ENCODE data around the gene PPP1R15B. TPM values are rescaled to one million over a fixed set of nuclear protein-coding genes. Genes with fewer than 3 reads are reported as not detected.
A peak's percentile ranks its signal among the peaks of the same experiment; 100 is the strongest.

Gene PPP1R15B
- total RNA-seq, result 100 to 1,000 TPM; 171 to 179 TPM
- polyA plus RNA-seq (2013, experiment 1 of 2), result 39.2 TPM
- polyA plus RNA-seq (2013, experiment 2 of 2), result 101 TPM
- total RNA-seq, result 168 to 1,496 (median 278) reads per million in 172 experiments

GRCh38 chr1:204411451-204412204 lies at the start of gene PPP1R15B:
PPP1R15B (minus strand) TSS chr1:204411817; CDS start chr1:204411411, 406 bp downstream.
- H3K4me1 Mint-ChIP-seq (ENCODE audit: low read depth), result peaks cover 25% of the 10 kb centered on the region
- TF ChIP-seq CTCF (IDR thresholded peaks at IDR 0.05), result no peak
- H3K36me3 Mint-ChIP-seq (ENCODE audit: low read depth), result peaks cover 56% of the 10 kb centered on the region
- Histone ChIP-seq H3K4me3 (ENCODE audit: low read length) (peak within 1 kb of the TSS; percentile 98), H3K9me3 (ENCODE audit: control insufficient read depth in 1 of 2, insufficient read depth in 1 of 2, low read length in 2 of 2) (no peaks in the 10 kb centered on the region), H3K27me3 (ENCODE audit: control insufficient read depth in 1 of 2, insufficient read depth in 2 of 2, low read length in 2 of 2) (no peaks in the 10 kb centered on the region), H3K36me3 (ENCODE audit: insufficient read depth, low read length) (peaks cover 15% of the 10 kb centered on the region), H3K27ac (ENCODE audit: low read depth in 1 of 2, low read length in 2 of 2) (peak within 1 kb of the TSS; percentile 100), H3K4me1 (ENCODE audit: insufficient read depth, low read length) (peaks cover 11% of the 10 kb centered on the region)
- no peaks in the 10 kb centered on the region for H3K27me3 Mint-ChIP-seq
- H3K9me3 Mint-ChIP-seq, result no peaks in the 10 kb centered on the region
- H3K27ac Mint-ChIP-seq, result peak within 1 kb of the TSS; percentile 100
- intact Hi-C loops (cut with DNase I, micrococcal nuclease), result loop anchor here (1.0 to 5.0 kb wide), 3 partner anchors 42 to 711 kb away; partner anchors contain the start of gene RBBP5 (in 1 of the 2)
- CTCF ChIA-PET, result interaction anchor here (5.8 kb wide), 1 partner anchor 14 kb away, joined by 55 read pairs; no protein-coding TSS in a partner anchor
- POLR2A ChIA-PET, result interaction anchor here (1.1 to 1.6 kb wide), 3 partner anchors 83 to 105 kb away, joined by 3 to 17 read pairs (median 8); partner anchors contain the start of genes MDM4 and PIK3C2B
- ATAC-seq (ENCODE audit: poor library complexity) (peak; percentile 89), DNase-seq (peak; percentile 95 to 99 (median 97))
- H3K4me3 Mint-ChIP-seq, result peak within 1 kb of the TSS; percentile 100

- H3K9me3 Mint-ChIP-seq, result no peaks in the 10 kb centered on the region
- ChIA-PET POLR2A (interaction anchor here (1.3 kb wide), 1 partner anchor 34 kb away, joined by 5 read pairs; the partner anchor contains the start of gene PIK3C2B), CTCF (no interaction called here)
- no peaks in the 10 kb centered on the region for H3K27me3 Mint-ChIP-seq
- DNase-seq (no peak), ATAC-seq (ENCODE audit: poor library complexity) (no peak)
- H3K4me3 Mint-ChIP-seq, result no peak overlapping the region
- Histone ChIP-seq H3K27ac (ENCODE audit: low read depth in 1 of 2, low read length in 2 of 2) (peak overlapping the region in 1 of 2 donors; percentile 68), H3K9me3 (ENCODE audit: control insufficient read depth in 1 of 2, insufficient read depth in 1 of 2, low read length in 2 of 2) (no peaks in the 10 kb centered on the region), H3K27me3 (ENCODE audit: control insufficient read depth in 1 of 2, insufficient read depth in 2 of 2, low read length in 2 of 2) (no peaks in the 10 kb centered on the region), H3K4me3 (ENCODE audit: low read length) (no peak overlapping the region), H3K4me1 (ENCODE audit: insufficient read depth, low read length) (peaks cover 58% of the 10 kb centered on the region), H3K36me3 (ENCODE audit: insufficient read depth, low read length) (peaks cover 55% of the 10 kb centered on the region)
- H3K4me1 Mint-ChIP-seq (ENCODE audit: low read depth), result peaks cover 60% of the 10 kb centered on the region
- no peak for TF ChIP-seq CTCF (IDR thresholded peaks at IDR 0.05)
- H3K36me3 Mint-ChIP-seq (ENCODE audit: low read depth), result peaks cover 81% of the 10 kb centered on the region
- intact Hi-C loops (cut with DNase I, micrococcal nuclease), result no loop called here
- peak overlapping the region; percentile 75 for H3K27ac Mint-ChIP-seq
These were observed 48.7 kb upstream of the PPP1R15B start for GRCh38 chr1:204460346-204460745.

GRCh38 chr1:204459706-204460105 lies 48.1 kb upstream of the PPP1R15B start:
- ATAC-seq (ENCODE audit: poor library complexity) (no peak), DNase-seq (no peak)
- Histone ChIP-seq H3K27me3 (ENCODE audit: control insufficient read depth in 1 of 2, insufficient read depth in 2 of 2, low read length in 2 of 2) (no peaks in the 10 kb centered on the region), H3K27ac (ENCODE audit: low read depth in 1 of 2, low read length in 2 of 2) (no peak overlapping the region), H3K4me1 (ENCODE audit: insufficient read depth, low read length) (peaks cover 52% of the 10 kb centered on the region), H3K36me3 (ENCODE audit: insufficient read depth, low read length) (peaks cover 58% of the 10 kb centered on the region), H3K9me3 (ENCODE audit: control insufficient read depth in 1 of 2, insufficient read depth in 1 of 2, low read length in 2 of 2) (no peaks in the 10 kb centered on the region), H3K4me3 (ENCODE audit: low read length) (no peak overlapping the region)
- ChIA-PET POLR2A (no interaction called here), CTCF (interaction anchor here (0.8 kb wide), 1 partner anchor 13 kb away, joined by 3 read pairs; no protein-coding TSS in a partner anchor)
- H3K9me3 Mint-ChIP-seq, result no peaks in the 10 kb centered on the region
- TF ChIP-seq CTCF (IDR thresholded peaks at IDR 0.05), result no peak
- H3K4me1 Mint-ChIP-seq (ENCODE audit: low read depth), result peaks cover 57% of the 10 kb centered on the region
- H3K27me3 Mint-ChIP-seq, result no peaks in the 10 kb centered on the region
- intact Hi-C loops (cut with DNase I, micrococcal nuclease), result no loop called here
- peaks cover 81% of the 10 kb centered on the region for H3K36me3 Mint-ChIP-seq (ENCODE audit: low read depth)
- H3K27ac Mint-ChIP-seq, result peak overlapping the region; percentile 75
- H3K4me3 Mint-ChIP-seq, result no peak overlapping the region

Measured in CD4-positive, alpha-beta T cell (primary cell).